HepG2 (cell line): ENCODE results near the gene GCDH. TPM values are rescaled to one million over a fixed set of nuclear protein-coding genes. Genes with fewer than 3 reads are reported as not detected.
A peak's percentile ranks its signal among the peaks of the same experiment; 100 is the strongest.

Experiments used
- ATAC-seq: fragments of 200-7000 bp; cut with Tn5 transposase; 3 replicates; pipeline ENCODE4 v1.9.1; 2020; ENCODE audit warnings: mild to moderate bottlenecking, moderate library complexity
- BruUV-seq: library from RNA; stranded (reverse); fragments of 400-500 nt; replicated peaks from 2 replicates; lab custom pipeline; 2021; lab: Mats Ljungman, UMichigan
- CTCF ChIA-PET: fragments of 300-600 bp; formaldehyde crosslinking; extraction: SDS; loops from one replicate; lab custom pipeline; 2021; ENCODE audit warnings: low total read pairs, inconsistent platforms, low intra/inter-chr PET ratio; lab: Yijun Ruan, JAX
- POLR2A ChIA-PET: fragments of 350-600 bp; sonication (Branson Sonifier 250); formaldehyde crosslinking; loops from one replicate; lab custom pipeline; 2020; ENCODE audit warnings: antibody characterized with exemption, inconsistent platforms; lab: Yijun Ruan, JAX
- DNase-seq: peaks from one replicate; pipeline ENCODE4 v3.0.0-alpha.2; 2015; ENCODE audit warnings: low spot score
- FAIRE-seq: peaks from 3 replicates; lab custom pipeline; 2011; peaks lifted over from hg19 to GRCh38; lab: Jason Lieb, UNC
- H2AFZ ChIP-seq: one replicate; pipeline ENCODE4 v1.6.1; 2011; ENCODE audit warnings: low read length, inconsistent platforms
- H3K27ac ChIP-seq: fragments of 300-600 bp; 3 replicates; pipeline ENCODE4 v1.8.0; 2011; ENCODE audit warnings: mixed run types, mild to moderate bottlenecking, mixed read lengths, low read length, inconsistent platforms; ENCODE audit not compliant: insufficient read depth; ENCODE audit errors: extremely low read length
- H3K27me3 ChIP-seq, 2 experiments: fragments of 200-600 bp in 1 of 2; 2 replicates in 1 of 2; 3 replicates in 1 of 2; pipeline versions ENCODE4 v1.6.0 to v1.8.0; 2011; ENCODE audit warnings: low read length in 2 of 2, mild to moderate bottlenecking in 2 of 2, moderate library complexity in 2 of 2, inconsistent platforms in 1 of 2; ENCODE audit not compliant: insufficient read depth in 2 of 2, control insufficient read depth in 1 of 2
- H3K36me3 ChIP-seq, 2 experiments: fragments of 200-600 bp in 1 of 2; replicated peaks in 1 of 2; 2 replicates in 1 of 2; 3 replicates in 1 of 2; pipeline versions ENCODE4 v1.5.1 to v1.8.0; 2011; ENCODE audit warnings: low read length in 2 of 2, inconsistent platforms in 1 of 2; ENCODE audit not compliant: insufficient read depth in 2 of 2, control insufficient read depth in 1 of 2
- H3K4me1 ChIP-seq: 2 replicates; pipeline ENCODE4 v1.5.1; 2012; ENCODE audit warnings: low read length, inconsistent platforms; ENCODE audit not compliant: insufficient read depth
- H3K4me2 ChIP-seq: 2 replicates; pipeline ENCODE4 v1.6.0; 2011; ENCODE audit warnings: low read depth, low read length, inconsistent platforms
- H3K4me3 ChIP-seq, 3 experiments: fragments of 200-600 bp in 1 of 3; sonication (generic), shearing (Covaris generic) in 1 of 3; replicated peaks in 1 of 3; 2 replicates each; pipeline ENCODE4 v1.5.1; 2011 to 2016; ENCODE audit warnings: low read length in 3 of 3, inconsistent platforms in 2 of 3, low read depth in 2 of 3, mild to moderate bottlenecking in 2 of 3, control low read depth in 1 of 3, mixed read lengths in 1 of 3; ENCODE audit not compliant: insufficient read depth in 1 of 3
- H3K79me2 ChIP-seq: one replicate; pipeline ENCODE4 v1.6.1; 2011; ENCODE audit warnings: low read length, inconsistent platforms; ENCODE audit not compliant: insufficient read depth
- H3K9ac ChIP-seq: 2 replicates; pipeline ENCODE4 v1.6.0; 2011; ENCODE audit warnings: mild to moderate bottlenecking, low read depth, low read length, inconsistent platforms; ENCODE audit not compliant: insufficient read depth
- H3K9me3 ChIP-seq: 2 replicates; pipeline ENCODE4 v1.5.1; 2012; ENCODE audit warnings: mild to moderate bottlenecking, low read length
- H4K20me1 ChIP-seq: 2 replicates; pipeline ENCODE4 v1.6.0; 2011; ENCODE audit warnings: inconsistent platforms, mild to moderate bottlenecking, low read length, moderate library complexity; ENCODE audit not compliant: insufficient read depth
- GTF3A ChIP-seq: sonication (generic); formaldehyde crosslinking; conservative IDR thresholded peaks from 2 replicates; pipeline ENCODE4 v1.4.0; 2020; ENCODE audit warnings: mild to moderate bottlenecking, missing genetic modification reagents
- HCFC1 ChIP-seq: fragments of 150-350 bp; IDR thresholded peaks from 2 replicates; pipeline ENCODE4 v1.6.1; 2014; ENCODE audit warnings: low read depth, low read length
- IKZF4 ChIP-seq: sonication (generic); formaldehyde crosslinking; IDR thresholded peaks from 2 replicates; pipeline ENCODE4 v1.5.1; 2020; ENCODE audit warnings: borderline replicate concordance, mild to moderate bottlenecking, low read depth, missing genetic modification reagents; ENCODE audit errors: not compliant biosample characterization
- KLF11 ChIP-seq: IDR thresholded peaks from 2 replicates; pipeline ENCODE4 v1.6.1; 2016; ENCODE audit warnings: missing compliant biosample characterization
- XRCC5 ChIP-seq: fragments of 200-400 bp; formaldehyde crosslinking; optimal IDR thresholded peaks from 2 replicates; pipeline ENCODE3; 2017; ENCODE audit warnings: mild to moderate bottlenecking, low read length
- ZFY ChIP-seq: sonication (generic); formaldehyde crosslinking; IDR thresholded peaks from 2 replicates; pipeline ENCODE4 v1.4.0; 2020; ENCODE audit warnings: missing genetic modification reagents
- ZNF326 ChIP-seq: sonication (generic); formaldehyde crosslinking; IDR thresholded peaks from 2 replicates; pipeline ENCODE4 v1.4.0; 2020; ENCODE audit warnings: missing genetic modification reagents, borderline replicate concordance
- ZNF430 ChIP-seq: sonication (generic); formaldehyde crosslinking; IDR thresholded peaks from 2 replicates; pipeline ENCODE4 v1.9.0; 2021; ENCODE audit warnings: mild to moderate bottlenecking, missing genetic modification reagents
- ZNF543 ChIP-seq: sonication (generic); formaldehyde crosslinking; IDR thresholded peaks from 2 replicates; pipeline ENCODE4 v1.4.0; 2020; ENCODE audit warnings: mild to moderate bottlenecking, missing genetic modification reagents
- WGBS: methylation state at CpG from one replicate; pipeline ENCODE4 v1.1.6; 2017; ENCODE audit warnings: low lambda C conversion rate; 5-methylcytosine and 5-hydroxymethylcytosine counted together
- in situ Hi-C: cut with HindIII; loops from 2 replicates; pipeline ENCODE4 v1.10.0; 2017; ENCODE audit warnings: low pct_unique_long_range_greater_than_20kb; ENCODE audit not compliant: extremely low pct_ligation_motif_present
- intact Hi-C: fragments of 100-400 bp; cut with micrococcal nuclease; formaldehyde crosslinking; loops from one replicate; pipeline ENCODE4 v1.10.0; 2022; ENCODE audit not compliant: unreplicated experiment
- polyA plus RNA-seq, 8 experiments: library from polyadenylated mRNA; depleted of rRNA in 3 of 8; stranded (reverse) in 7 of 8; unstranded in 1 of 8; fragments of >200 nt; fragmentation: Illumina TruSeq in 4 of 8; extraction: Trizol in 4 of 8; gene quantifications; 2 replicates each; pipeline versions ENCODE4 v1.2.1 to v1.2.3, GENCODE V29; 2011 to 2016; ENCODE audit warnings: low read depth in 4 of 8, missing spikeins in 1 of 8, mixed read lengths in 1 of 8; ENCODE audit not compliant: insufficient read depth in 1 of 8
- total RNA-seq, 5 experiments: library from RNA; depleted of rRNA; stranded (reverse); fragments of >200 nt; fragmentation: Illumina TruSeq; extraction: Trizol; gene quantifications; 2 replicates each; pipeline ENCODE4 v1.2.3, GENCODE V29; 2016; ENCODE audit warnings: low read depth in 1 of 5
- TF ChIP-seq, protein P1 (sequence below): sonication (generic); formaldehyde crosslinking; IDR thresholded peaks from 2 replicates; pipeline ENCODE4 v1.5.0; 2020; ENCODE audit warnings: missing genetic modification reagents
- TF ChIP-seq, protein P2 (sequence below): sonication (generic); formaldehyde crosslinking; IDR thresholded peaks from 2 replicates; pipeline ENCODE4 v1.4.0; 2020; ENCODE audit warnings: missing genetic modification reagents, mild to moderate bottlenecking, borderline replicate concordance
- TF ChIP-seq, protein P3 (sequence below): sonication (generic); formaldehyde crosslinking; IDR thresholded peaks from 2 replicates; pipeline ENCODE4 v1.4.0; 2020; ENCODE audit warnings: mild to moderate bottlenecking, missing genetic modification reagents
- TF ChIP-seq, protein P4 (sequence below): sonication (generic); formaldehyde crosslinking; IDR thresholded peaks from 2 replicates; pipeline ENCODE4 v1.9.0; 2021; ENCODE audit warnings: missing genetic modification reagents, borderline replicate concordance
- TF ChIP-seq, protein P5 (sequence below): sonication (generic); IDR thresholded peaks from 2 replicates; pipeline ENCODE4 v1.6.1; 2016; ENCODE audit warnings: low read depth, borderline replicate concordance

The GCDH gene
- total and polyA plus RNA-seq, 2 of the 13 experiments (the other 11 are each of a cell fraction or from before 2014, with no cell fraction given), result 15.1 to 38.0 TPM

DNA sequence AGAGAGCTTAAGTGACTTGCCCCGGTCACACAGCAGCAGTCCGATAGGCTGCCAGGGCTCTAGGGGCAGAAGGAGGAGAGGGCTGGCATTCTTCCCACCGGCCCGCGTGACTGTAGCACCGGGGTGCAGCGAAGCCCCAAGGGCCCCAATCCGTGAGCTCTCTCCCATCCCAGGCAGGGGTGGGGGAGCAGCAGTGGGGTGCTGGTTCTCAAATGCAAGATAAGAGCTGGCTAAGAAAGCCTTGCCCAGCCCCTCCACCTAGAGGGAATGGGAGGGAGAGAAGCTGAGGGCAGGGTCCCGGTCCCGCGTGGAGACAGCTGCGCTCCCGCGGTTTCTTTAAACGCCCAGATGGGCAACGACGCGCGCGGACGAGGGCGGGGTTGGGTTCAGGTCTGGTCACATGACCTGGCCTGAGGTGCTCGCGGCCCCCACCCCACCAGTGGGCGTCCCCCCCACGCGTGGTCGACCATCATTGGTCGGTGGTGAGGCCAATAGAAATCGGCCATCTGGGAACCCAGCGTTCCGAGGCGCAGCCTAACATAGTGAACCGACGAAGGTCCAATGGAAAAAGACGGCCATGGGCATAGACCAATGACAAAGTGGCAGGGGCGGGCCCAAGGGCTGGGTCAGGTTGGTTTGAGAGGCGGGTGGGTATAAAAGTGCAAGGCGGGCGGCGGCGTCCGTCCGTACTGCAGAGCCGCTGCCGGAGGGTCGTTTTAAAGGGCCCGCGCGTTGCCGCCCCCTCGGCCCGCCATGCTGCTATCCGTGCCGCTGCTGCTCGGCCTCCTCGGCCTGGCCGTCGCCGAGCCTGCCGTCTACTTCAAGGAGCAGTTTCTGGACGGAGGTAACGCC is 47.2 kb downstream of the GCDH start, which contains the start of gene CALR:
Gene CALR (plus strand): TSS at position 683 of the 852 bp plus-strand sequence. CDS start 71 bp downstream, at position 754.
- CTCF ChIA-PET, result no interaction called here
- ATAC-seq (peak; percentile 91), FAIRE-seq (peak; percentile 86), DNase-seq (peak; percentile 98)
- intact Hi-C loops, result no loop called here
- Histone ChIP-seq H3K4me2 (peak within 1 kb of the TSS; percentile 96), H3K79me2 (peaks cover 32% of the 10 kb centered on the region), H3K36me3 (peaks cover 8 to 30% of the 10 kb centered on the region in 2 experiments), H3K4me3 (peak within 1 kb of the TSS; percentile 84 to 97 (median 88)), H2AFZ (no peak within 1 kb of the TSS), H3K4me1 (peaks cover 51% of the 10 kb centered on the region), H3K9me3 (no peaks in the 10 kb centered on the region), H4K20me1 (peaks cover 13% of the 10 kb centered on the region), H3K27me3 (peaks cover 0 to 5% of the 10 kb centered on the region in 2 experiments; a peak in 1 of 5 replicates), H3K9ac (peak within 1 kb of the TSS; percentile 99), H3K27ac (peak within 1 kb of the TSS; percentile 79)
- BruUV-seq, result no TSS peak
- POLR2A ChIA-PET, result interaction anchor here (0.9 to 1.8 kb wide), 8 partner anchors 8 to 117 kb away, joined by 3 to 16 read pairs (median 5); partner anchors contain the start of gene GCDH
- in situ Hi-C loops, result no loop called here
- 0% methylated on average over 32 of the region's 63 CpGs for WGBS
- TF ChIP-seq, protein P1, sequence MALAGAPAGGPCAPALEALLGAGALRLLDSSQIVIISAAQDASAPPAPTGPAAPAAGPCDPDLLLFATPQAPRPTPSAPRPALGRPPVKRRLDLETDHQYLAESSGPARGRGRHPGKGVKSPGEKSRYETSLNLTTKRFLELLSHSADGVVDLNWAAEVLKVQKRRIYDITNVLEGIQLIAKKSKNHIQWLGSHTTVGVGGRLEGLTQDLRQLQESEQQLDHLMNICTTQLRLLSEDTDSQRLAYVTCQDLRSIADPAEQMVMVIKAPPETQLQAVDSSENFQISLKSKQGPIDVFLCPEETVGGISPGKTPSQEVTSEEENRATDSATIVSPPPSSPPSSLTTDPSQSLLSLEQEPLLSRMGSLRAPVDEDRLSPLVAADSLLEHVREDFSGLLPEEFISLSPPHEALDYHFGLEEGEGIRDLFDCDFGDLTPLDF, result 0 out of 2 replicates have a peak, but pooled peaks have one; percentile 39
- TF ChIP-seq, protein P2, sequence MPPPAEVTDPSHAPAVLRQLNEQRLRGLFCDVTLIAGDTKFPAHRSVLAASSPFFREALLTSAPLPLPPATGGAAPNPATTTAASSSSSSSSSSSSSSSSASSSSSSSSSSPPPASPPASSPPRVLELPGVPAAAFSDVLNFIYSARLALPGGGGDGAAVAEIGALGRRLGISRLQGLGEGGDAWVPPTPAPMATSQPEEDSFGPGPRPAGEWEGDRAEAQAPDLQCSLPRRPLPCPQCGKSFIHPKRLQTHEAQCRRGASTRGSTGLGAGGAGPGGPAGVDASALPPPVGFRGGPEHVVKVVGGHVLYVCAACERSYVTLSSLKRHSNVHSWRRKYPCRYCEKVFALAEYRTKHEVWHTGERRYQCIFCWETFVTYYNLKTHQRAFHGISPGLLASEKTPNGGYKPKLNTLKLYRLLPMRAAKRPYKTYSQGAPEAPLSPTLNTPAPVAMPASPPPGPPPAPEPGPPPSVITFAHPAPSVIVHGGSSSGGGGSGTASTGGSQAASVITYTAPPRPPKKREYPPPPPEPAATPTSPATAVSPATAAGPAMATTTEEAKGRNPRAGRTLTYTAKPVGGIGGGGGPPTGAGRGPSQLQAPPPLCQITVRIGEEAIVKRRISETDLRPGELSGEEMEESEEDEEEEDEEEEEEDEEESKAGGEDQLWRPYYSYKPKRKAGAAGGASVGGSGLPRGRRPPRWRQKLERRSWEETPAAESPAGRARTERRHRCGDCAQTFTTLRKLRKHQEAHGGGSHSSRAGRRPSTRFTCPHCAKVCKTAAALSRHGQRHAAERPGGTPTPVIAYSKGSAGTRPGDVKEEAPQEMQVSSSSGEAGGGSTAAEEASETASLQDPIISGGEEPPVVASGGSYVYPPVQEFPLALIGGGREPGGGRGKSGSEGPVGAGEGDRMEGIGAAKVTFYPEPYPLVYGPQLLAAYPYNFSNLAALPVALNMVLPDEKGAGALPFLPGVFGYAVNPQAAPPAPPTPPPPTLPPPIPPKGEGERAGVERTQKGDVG (CRISPR knock-in tag), result no peak
- TF ChIP-seq ZNF430 (peak; percentile 31; the same call in 1 of the 2 replicates), ZNF326 (CRISPR knock-in tag) (no peak), GTF3A (CRISPR knock-in tag) (no peak), KLF11 (CRISPR knock-in tag) (no peak), ZFY (CRISPR knock-in tag) (peak; percentile 86), XRCC5 (peak; percentile 15), ZNF543 (CRISPR knock-in tag) (peak; percentile 84), HCFC1 (peak; percentile 3; the same call in 1 of the 2 replicates), IKZF4 (CRISPR knock-in tag) (no peak)
- TF ChIP-seq, protein P3, sequence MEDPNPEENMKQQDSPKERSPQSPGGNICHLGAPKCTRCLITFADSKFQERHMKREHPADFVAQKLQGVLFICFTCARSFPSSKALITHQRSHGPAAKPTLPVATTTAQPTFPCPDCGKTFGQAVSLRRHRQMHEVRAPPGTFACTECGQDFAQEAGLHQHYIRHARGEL (CRISPR knock-in tag), result no peak
- TF ChIP-seq, protein P4, sequence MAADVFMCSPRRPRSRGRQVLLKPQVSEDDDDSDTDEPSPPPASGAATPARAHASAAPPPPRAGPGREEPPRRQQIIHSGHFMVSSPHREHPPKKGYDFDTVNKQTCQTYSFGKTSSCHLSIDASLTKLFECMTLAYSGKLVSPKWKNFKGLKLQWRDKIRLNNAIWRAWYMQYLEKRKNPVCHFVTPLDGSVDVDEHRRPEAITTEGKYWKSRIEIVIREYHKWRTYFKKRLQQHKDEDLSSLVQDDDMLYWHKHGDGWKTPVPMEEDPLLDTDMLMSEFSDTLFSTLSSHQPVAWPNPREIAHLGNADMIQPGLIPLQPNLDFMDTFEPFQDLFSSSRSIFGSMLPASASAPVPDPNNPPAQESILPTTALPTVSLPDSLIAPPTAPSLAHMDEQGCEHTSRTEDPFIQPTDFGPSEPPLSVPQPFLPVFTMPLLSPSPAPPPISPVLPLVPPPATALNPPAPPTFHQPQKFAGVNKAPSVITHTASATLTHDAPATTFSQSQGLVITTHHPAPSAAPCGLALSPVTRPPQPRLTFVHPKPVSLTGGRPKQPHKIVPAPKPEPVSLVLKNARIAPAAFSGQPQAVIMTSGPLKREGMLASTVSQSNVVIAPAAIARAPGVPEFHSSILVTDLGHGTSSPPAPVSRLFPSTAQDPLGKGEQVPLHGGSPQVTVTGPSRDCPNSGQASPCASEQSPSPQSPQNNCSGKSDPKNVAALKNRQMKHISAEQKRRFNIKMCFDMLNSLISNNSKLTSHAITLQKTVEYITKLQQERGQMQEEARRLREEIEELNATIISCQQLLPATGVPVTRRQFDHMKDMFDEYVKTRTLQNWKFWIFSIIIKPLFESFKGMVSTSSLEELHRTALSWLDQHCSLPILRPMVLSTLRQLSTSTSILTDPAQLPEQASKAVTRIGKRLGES (CRISPR knock-in tag), result no peak
- TF ChIP-seq, protein P5, sequence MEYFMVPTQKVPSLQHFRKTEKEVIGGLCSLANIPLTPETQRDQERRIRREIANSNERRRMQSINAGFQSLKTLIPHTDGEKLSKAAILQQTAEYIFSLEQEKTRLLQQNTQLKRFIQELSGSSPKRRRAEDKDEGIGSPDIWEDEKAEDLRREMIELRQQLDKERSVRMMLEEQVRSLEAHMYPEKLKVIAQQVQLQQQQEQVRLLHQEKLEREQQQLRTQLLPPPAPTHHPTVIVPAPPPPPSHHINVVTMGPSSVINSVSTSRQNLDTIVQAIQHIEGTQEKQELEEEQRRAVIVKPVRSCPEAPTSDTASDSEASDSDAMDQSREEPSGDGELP, result peak; percentile 95
